ENCODE results near the gene NFIL3.

NFIL3 gene

GRCh38 chr9:91421971-91422757 lies 1.5 kb downstream of the NFIL3 start:
- no peak for DNase-seq

GRCh38 chr9:91421128-91421765 lies 2.4 kb downstream of the NFIL3 start:
- no peak for DNase-seq

GRCh38 chr9:91420501-91421127 lies 3.0 kb downstream of the NFIL3 start:
- no peak for DNase-seq

GRCh38 chr9:91419222-91420191 lies 4.1 kb downstream of the NFIL3 start:
- no peak for DNase-seq

GRCh38 chr9:91418215-91418610 lies 5.4 kb downstream of the NFIL3 start:
- DNase-seq = no peak

- DNase-seq = peak; percentile 57
Observed at GRCh38 chr9:91417602-91418214, 5.9 kb downstream of the NFIL3 start.

GRCh38 chr9:91416096-91416712 lies 7.4 kb downstream of the NFIL3 start:
- DNase-seq = no peak

- DNase-seq = no peak
Observed at GRCh38 chr9:91415290-91415689, 8.3 kb downstream of the NFIL3 start.

- no peak for DNase-seq
Observed at GRCh38 chr9:91412941-91413340, 10.7 kb downstream of the NFIL3 start.

GRCh38 chr9:91411096-91411771 lies 12.4 kb downstream of the NFIL3 start:
- DNase-seq = no peak

GRCh38 chr9:91410161-91410560 lies 13.5 kb downstream of the NFIL3 start:
- no peak for DNase-seq

GRCh38 chr9:91408475-91408874 lies 15.2 kb downstream of the NFIL3 start:
- no peak for DNase-seq

GRCh38 chr9:91407580-91408318 lies 15.9 kb downstream of the NFIL3 start:
- no peak for DNase-seq

- DNase-seq = no peak
Observed at GRCh38 chr9:91405343-91406077, 18.1 kb downstream of the NFIL3 start.

GRCh38 chr9:91403665-91404543 lies 19.7 kb downstream of the NFIL3 start:
- DNase-seq = no peak

- no peak for DNase-seq
Observed at GRCh38 chr9:91398926-91399325, 24.7 kb downstream of the NFIL3 start.

GRCh38 chr9:91395553-91396471 lies 27.8 kb downstream of the NFIL3 start:
- DNase-seq = peak; percentile 96

- no peak for DNase-seq
Observed at GRCh38 chr9:91395106-91395552, 28.5 kb downstream of the NFIL3 start.
